Measurements from ENCODE around the gene TM4SF18. TPM values are rescaled to one million over a fixed set of nuclear protein-coding genes. Genes with fewer than 3 reads are reported as not detected.
A peak's percentile ranks its signal among the peaks of the same experiment; 100 is the strongest.

Gene TM4SF18
- total RNA-seq, 4 donors from 2014 or later: 4.1 to 13.6 (median 5.9) TPM

DNA sequence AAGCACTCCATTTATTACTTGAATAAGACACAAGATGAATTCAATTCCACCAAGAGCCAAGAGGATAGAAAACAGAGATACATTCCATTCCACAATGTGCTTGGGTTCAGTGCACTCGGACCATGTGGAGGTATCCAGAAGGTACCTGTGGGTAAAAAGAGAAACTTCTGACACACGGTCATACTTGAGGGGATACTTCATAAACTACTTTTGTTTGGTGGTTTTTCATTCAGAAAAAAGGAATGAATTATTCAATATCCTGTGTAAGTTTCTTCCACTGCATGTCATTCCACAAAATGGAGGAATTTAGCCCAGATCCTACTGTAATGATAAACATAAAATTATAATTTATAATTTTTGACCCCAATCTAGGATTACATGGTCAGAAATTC, 38.3 kb upstream of the TM4SF18 start:
- DNase-seq (no peak), ATAC-seq (no peak)
- H3K27ac ChIP-seq: peak overlapping the region; percentile 55 to 73 (median 69)
- H3K27me3 ChIP-seq: no peaks in the 10 kb centered on the region
- no peak overlapping the region for H3K4me3 ChIP-seq
- in situ Hi-C loops (cut with MboI; ENCODE audit: low sequenced_read_pairs in 4 of 4) (no loop called here), intact Hi-C loops (cut with DNase I; ENCODE audit: low total_unique reads) (no loop called here)
- no peaks in the 10 kb centered on the region for H3K36me3 ChIP-seq
- TF ChIP-seq, protein P1, sequence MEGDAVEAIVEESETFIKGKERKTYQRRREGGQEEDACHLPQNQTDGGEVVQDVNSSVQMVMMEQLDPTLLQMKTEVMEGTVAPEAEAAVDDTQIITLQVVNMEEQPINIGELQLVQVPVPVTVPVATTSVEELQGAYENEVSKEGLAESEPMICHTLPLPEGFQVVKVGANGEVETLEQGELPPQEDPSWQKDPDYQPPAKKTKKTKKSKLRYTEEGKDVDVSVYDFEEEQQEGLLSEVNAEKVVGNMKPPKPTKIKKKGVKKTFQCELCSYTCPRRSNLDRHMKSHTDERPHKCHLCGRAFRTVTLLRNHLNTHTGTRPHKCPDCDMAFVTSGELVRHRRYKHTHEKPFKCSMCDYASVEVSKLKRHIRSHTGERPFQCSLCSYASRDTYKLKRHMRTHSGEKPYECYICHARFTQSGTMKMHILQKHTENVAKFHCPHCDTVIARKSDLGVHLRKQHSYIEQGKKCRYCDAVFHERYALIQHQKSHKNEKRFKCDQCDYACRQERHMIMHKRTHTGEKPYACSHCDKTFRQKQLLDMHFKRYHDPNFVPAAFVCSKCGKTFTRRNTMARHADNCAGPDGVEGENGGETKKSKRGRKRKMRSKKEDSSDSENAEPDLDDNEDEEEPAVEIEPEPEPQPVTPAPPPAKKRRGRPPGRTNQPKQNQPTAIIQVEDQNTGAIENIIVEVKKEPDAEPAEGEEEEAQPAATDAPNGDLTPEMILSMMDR (IDR thresholded peaks at IDR 0.05 in 4 of 5, conservative IDR thresholded peaks at IDR 0.05 in 1 of 5): no peak
- no peaks in the 10 kb centered on the region for H3K9me3 ChIP-seq
- H3K4me1 ChIP-seq: peaks cover 3 to 30% of the 10 kb centered on the region in 2 donors

DNA sequence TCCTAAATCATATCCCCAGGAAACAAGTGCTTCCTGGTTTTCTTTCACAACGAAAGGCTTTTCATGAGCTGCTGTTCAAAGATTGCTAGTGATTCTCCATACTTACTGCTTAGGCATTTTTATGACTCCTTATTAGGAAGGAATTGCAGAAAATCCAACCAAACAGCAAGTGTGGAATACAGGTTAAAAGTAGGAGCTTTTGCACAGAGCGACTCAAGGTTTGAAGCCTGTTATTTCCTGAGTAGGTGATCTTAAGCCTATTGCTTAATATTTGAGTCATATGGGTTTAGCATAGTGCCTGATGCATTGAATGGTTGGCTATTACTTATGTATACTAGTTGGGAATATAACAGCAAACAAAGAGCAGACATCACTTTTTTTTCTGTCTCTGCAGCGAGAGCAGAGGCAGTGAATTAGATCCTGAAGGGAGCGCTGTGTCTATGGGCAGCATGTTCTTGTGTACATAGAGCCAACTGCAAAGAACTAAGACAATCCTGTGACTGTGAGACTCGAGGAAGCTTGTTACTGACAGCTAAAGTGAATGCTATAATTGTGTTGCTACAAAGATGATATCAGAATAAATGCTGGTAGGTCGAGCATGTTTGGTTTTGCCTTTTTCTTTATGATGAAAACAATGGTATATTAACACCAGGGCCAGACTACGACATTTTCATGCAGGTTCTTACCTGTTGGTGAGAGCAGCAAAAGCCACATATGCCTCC, 37.7 kb upstream of the TM4SF18 start:
- intact Hi-C loops (cut with DNase I; ENCODE audit: low total_unique reads): no loop called here
- H3K27me3 ChIP-seq: no peaks in the 10 kb centered on the region
- in situ Hi-C loops (cut with MboI; ENCODE audit: low sequenced_read_pairs in 4 of 4): no loop called here
- no peak overlapping the region for H3K4me3 ChIP-seq
- no peaks in the 10 kb centered on the region for H3K9me3 ChIP-seq
- TF ChIP-seq POLR2A (IDR thresholded peaks at IDR 0.05): no peak
- TF ChIP-seq, protein P1 (IDR thresholded peaks at IDR 0.05 in 4 of 5, conservative IDR thresholded peaks at IDR 0.05 in 1 of 5): no peak
- peaks cover 3 to 30% of the 10 kb centered on the region in 2 donors for H3K4me1 ChIP-seq
- H3K36me3 ChIP-seq: no peaks in the 10 kb centered on the region
- DNase-seq: no peak
- H3K27ac ChIP-seq: peak overlapping the region; percentile 55 to 73 (median 69)
- ATAC-seq: no peak

DNA sequence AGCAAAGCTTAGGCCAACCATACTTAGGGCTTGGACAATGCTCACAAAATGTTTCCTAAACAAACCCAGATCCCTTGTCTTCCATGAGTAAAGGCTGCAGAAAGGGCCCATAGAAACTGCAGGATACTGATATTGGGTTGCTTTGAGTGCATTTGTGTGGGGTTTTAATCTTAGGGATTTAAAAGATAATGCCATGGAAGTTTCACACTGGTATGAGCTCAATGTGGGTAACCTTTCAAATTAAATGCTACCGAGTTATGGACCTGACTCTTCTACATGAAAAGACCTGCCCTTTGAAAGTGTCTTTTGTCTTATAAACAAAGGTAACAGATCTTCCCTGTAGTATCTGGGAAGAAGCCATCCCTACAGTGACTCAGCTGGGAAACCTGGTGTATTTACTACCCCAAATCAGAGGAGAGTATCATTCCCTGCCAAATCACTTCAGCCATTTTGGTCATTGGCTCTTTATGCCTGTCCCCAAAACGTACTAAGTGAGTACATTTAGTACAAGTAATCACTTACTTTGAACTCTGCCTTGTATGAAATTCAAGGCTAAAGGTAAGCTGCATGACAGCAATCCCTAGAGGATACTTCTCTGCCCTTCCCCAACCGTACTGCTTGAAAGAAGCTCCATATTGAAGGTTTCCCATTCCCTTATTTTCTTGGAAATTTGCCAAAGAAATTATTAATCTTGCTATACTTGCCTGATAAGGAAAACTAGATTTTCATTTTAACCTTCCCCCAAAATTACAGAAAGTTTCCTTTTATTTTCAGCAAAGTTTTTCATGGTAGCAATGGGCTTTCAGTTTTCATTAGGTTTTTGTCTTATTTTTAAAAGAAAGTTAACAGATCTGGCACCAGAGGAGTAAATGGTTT, 36.8 kb upstream of the TM4SF18 start:
- peaks cover 0 to 30% of the 10 kb centered on the region in 2 donors for H3K4me1 ChIP-seq
- H3K27ac ChIP-seq: peak overlapping the region; percentile 6 to 70 (median 67)
- no peak for ATAC-seq
- no peak overlapping the region for H3K4me3 ChIP-seq
- no peaks in the 10 kb centered on the region for H3K36me3 ChIP-seq
- in situ Hi-C loops (cut with MboI; ENCODE audit: low sequenced_read_pairs in 4 of 4): no loop called here
- no peaks in the 10 kb centered on the region for H3K9me3 ChIP-seq
- intact Hi-C loops (cut with DNase I; ENCODE audit: low total_unique reads): no loop called here
- H3K27me3 ChIP-seq: no peaks in the 10 kb centered on the region
- no peak for DNase-seq
- TF ChIP-seq, protein P1 (IDR thresholded peaks at IDR 0.05 in 4 of 5, conservative IDR thresholded peaks at IDR 0.05 in 1 of 5): no peak
- TF ChIP-seq POLR2A (IDR thresholded peaks at IDR 0.05): no peak

DNA sequence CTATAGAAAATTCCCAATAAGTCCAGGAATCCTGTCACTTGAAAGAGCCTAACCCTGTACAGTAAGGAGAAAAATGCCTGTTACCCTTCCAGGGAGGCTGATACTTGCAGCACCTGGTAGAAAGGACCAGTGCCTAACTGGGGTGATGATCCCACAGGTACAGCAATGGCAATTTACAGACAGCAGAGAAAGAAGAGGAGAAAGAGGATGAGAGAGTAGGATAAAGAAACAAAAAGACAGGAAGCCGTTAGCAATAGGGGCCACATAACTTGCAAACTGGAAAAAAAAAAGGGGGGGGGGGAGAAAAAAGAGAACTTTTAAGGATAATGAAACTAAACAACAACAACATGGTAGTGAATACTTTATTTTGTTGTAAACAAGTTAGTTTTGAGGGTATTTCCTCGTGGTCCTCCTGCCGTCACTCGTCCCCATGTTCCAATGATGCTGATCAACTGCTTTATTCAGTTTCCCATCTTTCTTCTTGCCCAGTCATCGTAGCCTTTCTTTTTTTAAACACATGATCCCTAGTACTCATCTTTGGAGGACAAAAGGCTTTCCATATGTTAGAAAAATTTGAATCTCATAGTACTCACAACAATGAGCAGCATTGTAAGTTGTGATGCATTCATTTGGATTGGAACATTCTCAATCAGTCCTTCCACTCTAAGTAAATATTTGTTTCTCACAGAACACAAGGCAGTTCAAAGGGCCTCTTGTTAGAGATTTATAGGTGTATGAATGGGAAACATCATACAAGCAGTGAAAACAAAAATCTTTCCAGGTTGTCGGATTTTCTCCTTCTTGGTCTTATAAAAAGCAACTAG, 35.5 kb upstream of the TM4SF18 start:
- peak overlapping the region in 3 of 4 donors; percentile 66 to 70 (median 68) for H3K27ac ChIP-seq
- DNase-seq: no peak
- in situ Hi-C loops (cut with MboI; ENCODE audit: low sequenced_read_pairs in 4 of 4) (no loop called here), intact Hi-C loops (cut with DNase I; ENCODE audit: low total_unique reads) (no loop called here)
- no peaks in the 10 kb centered on the region for H3K36me3 ChIP-seq
- no peak overlapping the region for H3K4me3 ChIP-seq
- H3K4me1 ChIP-seq: peaks cover 0 to 28% of the 10 kb centered on the region in 2 donors
- H3K9me3 ChIP-seq: no peaks in the 10 kb centered on the region
- H3K27me3 ChIP-seq: no peaks in the 10 kb centered on the region
- no peak for ATAC-seq
- TF ChIP-seq, protein P1 (IDR thresholded peaks at IDR 0.05 in 4 of 5, conservative IDR thresholded peaks at IDR 0.05 in 1 of 5): no peak
- TF ChIP-seq POLR2A (IDR thresholded peaks at IDR 0.05): no peak

Measured in gastrocnemius medialis (tissue), 4 donors.